ENCODE results near the gene CYP2W1.

Gene CYP2W1

GRCh38 chr7:1017586-1018333 lies 34.8 kb downstream of the CYP2W1 start:
- H3F3A ChIP-seq (ENCODE audit: insufficient read depth, low read length), result no peaks in the 10 kb centered on the region
- no peaks in the 10 kb centered on the region for H3K36me3 ChIP-seq (replicated peaks; ENCODE audit: insufficient read depth, low read length)
- TF ChIP-seq EZH2phosphoT487 (IDR thresholded peaks at IDR 0.05; ENCODE audit: low read length) (no peak), CTCF (IDR thresholded peaks at IDR 0.05; ENCODE audit: low read length) (no peak), EZH2 (optimal IDR thresholded peaks at IDR 0.05; ENCODE audit: low read depth, low read length) (no peak)
- no peaks in the 10 kb centered on the region for H3K27me3 ChIP-seq (replicated peaks; ENCODE audit: insufficient read depth, low read length)
- no peaks in the 10 kb centered on the region for H3K9me2 ChIP-seq (replicated peaks; ENCODE audit: insufficient read depth, low read length)
- no peak overlapping the region for H3K4me3 ChIP-seq (ENCODE audit: low read length)
- H3K4me2 ChIP-seq (ENCODE audit: low read depth, low read length), result no peak overlapping the region
- no peaks in the 10 kb centered on the region for H3K9me3 ChIP-seq (replicated peaks; ENCODE audit: insufficient read depth, low read length)
- no peaks in the 10 kb centered on the region for H4K20me1 ChIP-seq (ENCODE audit: insufficient read depth, low read length)
- H3K4me1 ChIP-seq (ENCODE audit: low read length), result no peaks in the 10 kb centered on the region
- H3K9ac ChIP-seq (ENCODE audit: low read length), result no peak overlapping the region
- no peak overlapping the region for H3K27ac ChIP-seq (ENCODE audit: low read length)
- H2AFZ ChIP-seq (ENCODE audit: low read length), result no peak overlapping the region
- no peak for DNase-seq
- H3K79me2 ChIP-seq (ENCODE audit: low read length), result peaks cover 14% of the 10 kb centered on the region

DNA sequence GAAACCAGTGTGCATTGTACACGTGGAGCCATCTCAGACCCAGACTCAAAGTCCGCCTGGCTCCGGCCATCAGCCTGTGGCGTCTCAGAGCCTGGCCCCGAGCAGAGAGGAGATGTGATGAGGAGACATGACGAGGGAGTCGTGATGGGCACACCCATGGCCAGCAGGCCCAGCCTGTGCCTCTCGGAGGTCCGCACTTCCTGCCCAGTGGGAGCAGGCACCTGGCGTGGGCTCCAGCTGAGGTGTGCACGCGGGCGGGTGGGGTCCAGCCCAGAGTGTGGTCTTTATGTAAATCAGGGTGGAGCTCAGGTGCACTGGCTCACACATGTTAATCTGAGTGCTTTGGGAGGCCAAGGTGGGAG lies 35.3 kb downstream of the CYP2W1 start:
- H3K9me3 ChIP-seq (replicated peaks; ENCODE audit: insufficient read depth, low read length), result no peaks in the 10 kb centered on the region
- H3K4me1 ChIP-seq (ENCODE audit: low read length), result peaks cover 3% of the 10 kb centered on the region; the same call in 1 of the 2 replicates
- no peaks in the 10 kb centered on the region for H3K36me3 ChIP-seq (replicated peaks; ENCODE audit: insufficient read depth, low read length)
- no peaks in the 10 kb centered on the region for H3K27me3 ChIP-seq (replicated peaks; ENCODE audit: insufficient read depth, low read length)
- H3K9ac ChIP-seq (ENCODE audit: low read length), result no peak overlapping the region
- no peaks in the 10 kb centered on the region for H4K20me1 ChIP-seq (ENCODE audit: insufficient read depth, low read length)
- H3K27ac ChIP-seq (ENCODE audit: low read length), result no peak overlapping the region
- no peaks in the 10 kb centered on the region for H3F3A ChIP-seq (ENCODE audit: insufficient read depth, low read length)
- H3K4me2 ChIP-seq (ENCODE audit: low read depth, low read length), result no peak overlapping the region
- no peaks in the 10 kb centered on the region for H3K9me2 ChIP-seq (replicated peaks; ENCODE audit: insufficient read depth, low read length)
- no peak for TF ChIP-seq EZH2 (optimal IDR thresholded peaks at IDR 0.05; ENCODE audit: low read depth, low read length)
- no peak for TF ChIP-seq EZH2phosphoT487 (IDR thresholded peaks at IDR 0.05; ENCODE audit: low read length)
- H3K79me2 ChIP-seq (ENCODE audit: low read length), result peaks cover 20% of the 10 kb centered on the region
- no peak overlapping the region for H2AFZ ChIP-seq (ENCODE audit: low read length)
- no peak overlapping the region for H3K4me3 ChIP-seq (ENCODE audit: low read length)
- no peak for DNase-seq

- H3K9ac ChIP-seq (ENCODE audit: low read length), result no peak overlapping the region
- peaks cover 8% of the 10 kb centered on the region for H3F3A ChIP-seq (ENCODE audit: insufficient read depth, low read length)
- no peak overlapping the region for H3K4me2 ChIP-seq (ENCODE audit: low read depth, low read length)
- H3K27me3 ChIP-seq (replicated peaks; ENCODE audit: insufficient read depth, low read length), result no peaks in the 10 kb centered on the region
- no peaks in the 10 kb centered on the region for H3K36me3 ChIP-seq (replicated peaks; ENCODE audit: insufficient read depth, low read length)
- H2AFZ ChIP-seq (ENCODE audit: low read length), result no peak overlapping the region
- H3K4me3 ChIP-seq (ENCODE audit: low read length), result no peak overlapping the region
- TF ChIP-seq EZH2 (optimal IDR thresholded peaks at IDR 0.05; ENCODE audit: low read depth, low read length) (no peak), CTCF (IDR thresholded peaks at IDR 0.05; ENCODE audit: low read length) (no peak), EZH2phosphoT487 (IDR thresholded peaks at IDR 0.05; ENCODE audit: low read length) (no peak)
- peaks cover 25% of the 10 kb centered on the region for H3K79me2 ChIP-seq (ENCODE audit: low read length)
- no peaks in the 10 kb centered on the region for H3K9me3 ChIP-seq (replicated peaks; ENCODE audit: insufficient read depth, low read length)
- peaks cover 12% of the 10 kb centered on the region for H3K4me1 ChIP-seq (ENCODE audit: low read length)
- no peaks in the 10 kb centered on the region for H3K9me2 ChIP-seq (replicated peaks; ENCODE audit: insufficient read depth, low read length)
- no peaks in the 10 kb centered on the region for H4K20me1 ChIP-seq (ENCODE audit: insufficient read depth, low read length)
- DNase-seq, result no peak
- no peak overlapping the region for H3K27ac ChIP-seq (ENCODE audit: low read length)
Observed at GRCh38 chr7:1019255-1019785, 36.3 kb downstream of the CYP2W1 start.
